IPS DF 6.9 (cell line): ENCODE measurements around the gene ASCL2.

ENCODE experiments used
- DNase-seq: peaks from one replicate; pipeline ENCODE4 v3.0.0-alpha.2; 2013; ENCODE audit warnings: low read depth, low spot score
- H3K27ac ChIP-seq: one replicate; pipeline ENCODE4 v1.5.1; 2013; ENCODE audit warnings: low read length, control low read depth
- H3K27me3 ChIP-seq: 2 replicates; pipeline ENCODE4 v1.6.1; 2013; ENCODE audit warnings: mild to moderate bottlenecking, low read length; ENCODE audit not compliant: control insufficient read depth, insufficient read depth
- H3K36me3 ChIP-seq: 2 replicates; pipeline ENCODE4 v1.6.1; 2013; ENCODE audit warnings: low read length; ENCODE audit not compliant: control insufficient read depth, insufficient read depth
- H3K4me1 ChIP-seq: 2 replicates; pipeline ENCODE4 v1.6.1; 2013; ENCODE audit warnings: low read length; ENCODE audit not compliant: control insufficient read depth, insufficient read depth
- H3K4me3 ChIP-seq: 2 replicates; pipeline ENCODE4 v1.5.1; 2013; ENCODE audit warnings: mild to moderate bottlenecking, low read length
- H3K9me3 ChIP-seq: 2 replicates; pipeline ENCODE4 v1.6.1; 2013; ENCODE audit warnings: low read length, inconsistent platforms; ENCODE audit not compliant: control insufficient read depth, insufficient read depth
- WGBS: extraction: QIAGEN DNeasy Blood & Tissue Kit; methylation state at CpG from one replicate; pipeline ENCODE4 v1.1.7; 2013; ENCODE audit warnings: mixed read lengths, missing lambda C conversion rate; ENCODE audit not compliant: insufficient read length, insufficient coverage; 5-methylcytosine and 5-hydroxymethylcytosine counted together

The ASCL2 gene

DNA sequence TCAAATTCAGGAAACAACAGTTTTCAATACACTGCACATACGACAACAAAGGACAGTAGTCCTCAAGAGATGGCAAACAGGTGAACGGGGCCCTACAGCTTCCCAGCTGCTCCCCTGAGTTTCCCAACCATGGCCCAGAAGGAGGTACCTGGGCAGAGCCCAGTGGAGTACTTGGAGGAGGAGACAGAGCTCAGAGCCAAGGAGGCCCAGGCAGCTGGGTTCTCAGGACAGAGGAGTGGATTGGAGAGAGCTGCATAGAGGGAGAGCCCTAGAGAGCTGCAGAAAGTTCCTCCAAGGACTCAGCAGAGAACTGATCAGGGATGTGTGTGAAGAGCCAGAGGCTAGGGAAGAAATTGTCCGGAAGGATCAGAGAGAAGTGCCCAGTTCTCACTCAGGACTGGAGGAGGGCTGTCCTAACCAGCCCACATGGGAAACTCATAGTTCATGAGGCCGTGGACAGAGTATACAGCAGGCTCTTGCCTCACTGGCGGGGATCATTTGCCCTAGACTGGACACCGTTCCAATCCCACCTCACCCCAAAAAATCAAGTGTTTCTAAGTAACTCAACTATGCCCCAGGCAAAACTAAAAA, 7.6 kb upstream of the ASCL2 start:
- no CpG with 5 or more reads among the region's 6 CpGs for WGBS
- DNase-seq: no peak
- no peak overlapping the region for H3K4me3 ChIP-seq
- H3K9me3 ChIP-seq: no peaks in the 10 kb centered on the region
- no peak overlapping the region for H3K27ac ChIP-seq
- no peaks in the 10 kb centered on the region for H3K36me3 ChIP-seq
- peaks cover 3% of the 10 kb centered on the region; the same call in 1 of the 2 replicates for H3K4me1 ChIP-seq
- H3K27me3 ChIP-seq: peaks cover 4% of the 10 kb centered on the region

- Histone ChIP-seq H3K27ac (no peak overlapping the region), H3K27me3 (peaks cover 13% of the 10 kb centered on the region), H3K36me3 (no peaks in the 10 kb centered on the region), H3K4me1 (peaks cover 3% of the 10 kb centered on the region; the same call in 1 of the 2 replicates), H3K4me3 (no peak overlapping the region), H3K9me3 (no peaks in the 10 kb centered on the region)
- DNase-seq: no peak
- WGBS: no CpG with 5 or more reads among the region's 6 CpGs
These were observed 6.6 kb upstream of the ASCL2 start for GRCh38 chr11:2277008-2277346.

DNA sequence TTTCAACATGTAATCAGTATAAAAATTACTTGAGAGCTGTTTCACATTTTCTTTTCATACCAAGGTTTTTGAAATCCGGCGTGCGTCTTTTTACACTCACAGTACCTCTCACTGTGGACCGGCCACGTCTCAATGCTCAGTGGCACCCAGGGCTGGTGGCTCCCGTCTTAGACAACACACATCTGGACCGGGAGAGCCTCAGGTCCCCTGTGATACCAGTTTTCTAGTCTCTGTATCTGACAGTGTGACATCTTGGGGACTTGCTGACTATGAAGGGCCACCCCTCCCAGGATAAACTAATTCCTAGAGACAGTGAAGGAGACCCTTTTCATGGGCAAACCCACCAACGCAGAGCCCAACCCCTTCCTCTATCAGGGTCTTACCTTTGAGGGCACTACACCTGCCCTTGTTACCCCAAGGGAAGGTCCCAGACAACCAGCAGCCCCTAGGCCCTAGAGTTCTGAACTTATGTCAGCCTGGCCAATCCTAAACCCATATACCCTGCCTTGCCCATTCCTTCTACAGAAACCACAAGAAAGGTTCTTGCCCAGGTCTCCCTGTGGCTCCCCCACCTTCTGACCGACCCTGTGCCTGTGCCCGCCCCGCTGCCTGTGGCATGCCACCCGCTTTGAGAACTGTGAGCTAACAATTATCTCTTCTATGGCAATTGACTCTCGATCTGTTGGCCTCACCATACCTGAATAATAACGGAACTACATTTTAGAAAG, 6.1 kb upstream of the ASCL2 start:
- no peak for DNase-seq
- H3K36me3 ChIP-seq: no peaks in the 10 kb centered on the region
- H3K4me3 ChIP-seq: no peak overlapping the region
- no peak overlapping the region for H3K27ac ChIP-seq
- no CpG with 5 or more reads among the region's 14 CpGs for WGBS
- H3K27me3 ChIP-seq: peaks cover 18% of the 10 kb centered on the region
- peaks cover 5% of the 10 kb centered on the region for H3K4me1 ChIP-seq
- no peaks in the 10 kb centered on the region for H3K9me3 ChIP-seq

DNA sequence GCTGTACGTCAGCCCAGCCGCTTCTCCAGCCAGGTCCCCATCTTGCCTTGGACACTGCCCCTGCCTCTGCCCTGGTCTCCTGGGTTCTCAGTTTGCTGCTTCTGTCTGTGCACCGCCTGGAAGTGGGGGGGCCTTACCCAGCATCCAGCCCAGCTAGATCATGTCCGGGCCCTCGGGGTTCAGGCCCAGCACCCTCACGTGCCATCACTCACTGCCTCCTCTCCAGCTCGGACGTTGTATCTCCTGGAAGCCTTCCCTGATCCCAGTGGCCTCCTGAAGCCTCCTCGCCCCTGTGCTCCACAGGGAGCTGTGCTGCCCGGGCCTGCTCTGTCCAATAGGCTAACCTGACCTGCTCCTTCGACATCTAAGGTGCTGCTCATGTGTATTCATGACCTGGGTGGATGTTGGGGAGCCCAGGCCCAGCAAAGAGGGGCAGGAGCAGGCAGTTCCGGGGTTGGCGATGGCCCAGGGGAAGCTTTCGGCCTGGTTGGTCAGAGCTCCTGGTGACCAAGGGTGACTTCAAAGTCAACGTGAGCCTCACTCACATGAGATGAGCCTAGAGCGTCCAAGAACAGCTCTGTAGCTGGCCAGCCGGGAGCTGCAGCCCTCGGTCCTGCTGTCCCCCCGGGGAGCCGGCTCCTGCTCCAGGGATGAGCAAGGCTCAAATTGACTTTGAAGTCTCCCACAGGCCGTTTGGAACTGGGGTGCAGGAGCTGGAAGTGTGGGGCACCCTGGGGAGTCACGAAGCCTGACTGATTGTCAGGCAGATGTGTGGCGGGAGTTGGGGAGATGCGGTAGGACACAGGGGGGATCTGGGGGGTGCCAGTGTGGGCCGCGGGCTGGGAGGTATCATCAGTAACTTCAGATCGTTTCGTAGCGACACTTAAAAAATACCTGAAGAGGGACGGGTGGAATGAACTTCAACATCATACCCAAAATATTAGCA, 5.2 kb upstream of the ASCL2 start:
- H3K4me1 ChIP-seq: peaks cover 7% of the 10 kb centered on the region
- H3K27me3 ChIP-seq: peaks cover 26% of the 10 kb centered on the region
- WGBS: no CpG with 5 or more reads among the region's 30 CpGs
- H3K4me3 ChIP-seq: no peak overlapping the region
- no peak for DNase-seq
- H3K27ac ChIP-seq: no peak overlapping the region
- no peaks in the 10 kb centered on the region for H3K9me3 ChIP-seq
- H3K36me3 ChIP-seq: no peaks in the 10 kb centered on the region

DNA sequence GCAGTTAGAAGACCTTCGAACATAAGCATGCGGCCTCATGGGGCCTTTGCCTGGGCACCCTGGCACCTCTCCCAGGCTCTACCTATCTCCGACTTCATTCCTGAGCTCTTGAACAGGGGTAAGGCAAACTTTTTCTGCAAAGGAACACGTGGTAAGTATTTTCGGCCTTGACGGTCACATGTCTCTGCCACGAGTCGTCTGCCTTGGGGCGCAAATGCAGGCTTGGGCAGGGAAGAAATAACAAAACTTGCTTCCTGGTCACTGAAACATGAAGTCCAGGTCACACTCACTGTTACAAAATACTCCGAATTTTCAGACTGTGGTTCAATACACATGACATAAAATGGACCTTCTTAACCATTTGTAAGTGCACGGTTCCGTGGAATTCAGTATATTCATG, 3.4 kb upstream of the ASCL2 start:
- Histone ChIP-seq H3K4me3 (no peak overlapping the region), H3K4me1 (peaks cover 7% of the 10 kb centered on the region), H3K27ac (no peak overlapping the region), H3K27me3 (peaks cover 34% of the 10 kb centered on the region), H3K36me3 (no peaks in the 10 kb centered on the region), H3K9me3 (no peaks in the 10 kb centered on the region)
- no CpG with 5 or more reads among the region's 12 CpGs for WGBS
- no peak for DNase-seq

DNA sequence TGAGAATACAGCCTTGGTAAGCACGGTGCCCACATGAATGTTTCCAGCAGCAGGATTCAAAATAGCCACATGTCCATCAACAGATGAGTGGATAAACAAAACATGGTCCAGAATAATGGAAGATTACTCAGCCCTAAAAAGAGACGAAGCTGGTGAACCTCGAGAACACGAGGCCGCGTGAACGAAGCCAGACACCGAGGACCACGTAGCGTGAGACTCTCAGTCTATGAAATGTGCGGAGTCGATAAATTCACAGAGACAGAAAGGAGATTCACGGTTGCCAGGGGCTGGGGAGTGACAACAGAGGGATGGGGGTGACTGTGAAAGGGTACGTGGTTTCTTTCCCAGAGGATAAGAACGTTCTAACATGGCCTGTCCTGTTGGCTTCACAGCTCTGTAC, 2.9 kb upstream of the ASCL2 start:
- Histone ChIP-seq H3K9me3 (no peaks in the 10 kb centered on the region), H3K27me3 (peaks cover 35% of the 10 kb centered on the region), H3K4me1 (peaks cover 7% of the 10 kb centered on the region), H3K36me3 (no peaks in the 10 kb centered on the region), H3K27ac (no peak overlapping the region), H3K4me3 (no peak overlapping the region)
- no peak for DNase-seq
- WGBS: no CpG with 5 or more reads among the region's 15 CpGs

GRCh38 chr11:2272946-2273280, 2.5 kb upstream of the ASCL2 start:
- WGBS: no CpG with 5 or more reads among the region's 7 CpGs
- H3K9me3 ChIP-seq: no peaks in the 10 kb centered on the region
- no peak overlapping the region for H3K4me3 ChIP-seq
- no peaks in the 10 kb centered on the region for H3K36me3 ChIP-seq
- peaks cover 5% of the 10 kb centered on the region for H3K4me1 ChIP-seq
- no peak overlapping the region for H3K27ac ChIP-seq
- H3K27me3 ChIP-seq: peaks cover 39% of the 10 kb centered on the region
- DNase-seq: no peak

GRCh38 chr11:2272228-2272945, 2.0 kb upstream of the ASCL2 start:
- no CpG with 5 or more reads among the region's 21 CpGs for WGBS
- no peaks in the 10 kb centered on the region for H3K36me3 ChIP-seq
- H3K4me3 ChIP-seq: no peak overlapping the region
- H3K9me3 ChIP-seq: no peaks in the 10 kb centered on the region
- no peak for DNase-seq
- H3K4me1 ChIP-seq: peaks cover 5% of the 10 kb centered on the region
- H3K27ac ChIP-seq: no peak overlapping the region
- H3K27me3 ChIP-seq: peaks cover 40% of the 10 kb centered on the region

GRCh38 chr11:2271327-2272227, 1.2 kb upstream of the ASCL2 start:
- peak overlapping the region; percentile 8; the same call in 1 of the 2 replicates for H3K4me3 ChIP-seq
- no peak for DNase-seq
- H3K9me3 ChIP-seq: no peaks in the 10 kb centered on the region
- H3K27ac ChIP-seq: no peak overlapping the region
- H3K4me1 ChIP-seq: peaks cover 5% of the 10 kb centered on the region
- H3K36me3 ChIP-seq: no peaks in the 10 kb centered on the region
- no CpG with 5 or more reads among the region's 45 CpGs for WGBS
- H3K27me3 ChIP-seq: peaks cover 40% of the 10 kb centered on the region
